ENCODE data around the gene MACIR. TPM values are rescaled to one million over a fixed set of nuclear protein-coding genes. Genes with fewer than 3 reads are reported as not detected.
A peak's percentile ranks its signal among the peaks of the same experiment; 100 is the strongest.

Gene MACIR
- total RNA-seq, 1 donor from 2014 or later: 16.9 TPM

- TF ChIP-seq CTCF (IDR thresholded peaks at IDR 0.05): peak; percentile 81
- Mint-ChIP-seq H3K9me3 (ENCODE audit: low read depth) (peaks cover 19% of the 10 kb centered on the region), H3K4me1 (ENCODE audit: low read depth) (peaks cover 4% of the 10 kb centered on the region), H3K27me3 (ENCODE audit: low read depth) (no peaks in the 10 kb centered on the region), H3K27ac (ENCODE audit: unreplicated experiment) (no peak overlapping the region), H3K4me3 (ENCODE audit: unreplicated experiment) (no peak overlapping the region), H3K36me3 (ENCODE audit: low read depth) (peaks cover 4% of the 10 kb centered on the region)
- DNase-seq (ENCODE audit: low spot score): no peak
These were observed 34.3 kb upstream of the MACIR start for GRCh38 chr5:103224118-103224893.

GRCh38 chr5:103224894-103225246, 33.7 kb upstream of the MACIR start:
- TF ChIP-seq CTCF (IDR thresholded peaks at IDR 0.05): peak; percentile 52

GRCh38 chr5:103228061-103228460, 30.5 kb upstream of the MACIR start:
- Mint-ChIP-seq H3K27me3 (ENCODE audit: low read depth) (no peaks in the 10 kb centered on the region), H3K4me3 (ENCODE audit: unreplicated experiment) (no peak overlapping the region)

More at GRCh38 chr5:103224894-103225246, 33.7 kb upstream of the MACIR start:
- Mint-ChIP-seq H3K27ac (ENCODE audit: unreplicated experiment) (no peak overlapping the region), H3K9me3 (ENCODE audit: low read depth) (peaks cover 15% of the 10 kb centered on the region), H3K36me3 (ENCODE audit: low read depth) (peaks cover 2% of the 10 kb centered on the region), H3K4me3 (ENCODE audit: unreplicated experiment) (no peak overlapping the region), H3K27me3 (ENCODE audit: low read depth) (no peaks in the 10 kb centered on the region), H3K4me1 (ENCODE audit: low read depth) (peaks cover 4% of the 10 kb centered on the region)
- DNase-seq (ENCODE audit: low spot score): no peak

GRCh38 chr5:103228588-103228987, 30.0 kb upstream of the MACIR start:
- H3K4me1 Mint-ChIP-seq (ENCODE audit: low read depth): peaks cover 4% of the 10 kb centered on the region
- H3K36me3 Mint-ChIP-seq (ENCODE audit: low read depth): peaks cover 2% of the 10 kb centered on the region
- H3K9me3 Mint-ChIP-seq (ENCODE audit: low read depth): peaks cover 15% of the 10 kb centered on the region
- no peak for TF ChIP-seq CTCF (IDR thresholded peaks at IDR 0.05)
- no peak overlapping the region for H3K27ac Mint-ChIP-seq (ENCODE audit: unreplicated experiment)
- no peak overlapping the region for H3K4me3 Mint-ChIP-seq (ENCODE audit: unreplicated experiment)
- no peaks in the 10 kb centered on the region for H3K27me3 Mint-ChIP-seq (ENCODE audit: low read depth)
- DNase-seq (ENCODE audit: low spot score): no peak

More at GRCh38 chr5:103228061-103228460, 30.5 kb upstream of the MACIR start:
- Mint-ChIP-seq H3K4me1 (ENCODE audit: low read depth) (peaks cover 4% of the 10 kb centered on the region), H3K36me3 (ENCODE audit: low read depth) (peaks cover 2% of the 10 kb centered on the region), H3K27ac (ENCODE audit: unreplicated experiment) (no peak overlapping the region), H3K9me3 (ENCODE audit: low read depth) (peaks cover 15% of the 10 kb centered on the region)
- DNase-seq (ENCODE audit: low spot score): no peak
- TF ChIP-seq CTCF (IDR thresholded peaks at IDR 0.05): no peak

- Mint-ChIP-seq H3K27ac (ENCODE audit: unreplicated experiment) (no peak overlapping the region), H3K4me3 (ENCODE audit: unreplicated experiment) (no peak overlapping the region), H3K9me3 (ENCODE audit: low read depth) (peaks cover 12% of the 10 kb centered on the region), H3K27me3 (ENCODE audit: low read depth) (no peaks in the 10 kb centered on the region), H3K36me3 (ENCODE audit: low read depth) (peaks cover 2% of the 10 kb centered on the region), H3K4me1 (ENCODE audit: low read depth) (peaks cover 10% of the 10 kb centered on the region)
- peak; percentile 87 for TF ChIP-seq CTCF (IDR thresholded peaks at IDR 0.05)
- no peak for DNase-seq (ENCODE audit: low spot score)
These were observed 26.1 kb upstream of the MACIR start for GRCh38 chr5:103232393-103232999.

All from chondrocyte (in vitro differentiated cells).